ENCODE measurements around the gene SUGP2. TPM values are rescaled to one million over a fixed set of nuclear protein-coding genes. Genes with fewer than 3 reads are reported as not detected.

SUGP2 gene
- total RNA-seq, 1 donor from 2014 or later: 17.5 TPM

DNA sequence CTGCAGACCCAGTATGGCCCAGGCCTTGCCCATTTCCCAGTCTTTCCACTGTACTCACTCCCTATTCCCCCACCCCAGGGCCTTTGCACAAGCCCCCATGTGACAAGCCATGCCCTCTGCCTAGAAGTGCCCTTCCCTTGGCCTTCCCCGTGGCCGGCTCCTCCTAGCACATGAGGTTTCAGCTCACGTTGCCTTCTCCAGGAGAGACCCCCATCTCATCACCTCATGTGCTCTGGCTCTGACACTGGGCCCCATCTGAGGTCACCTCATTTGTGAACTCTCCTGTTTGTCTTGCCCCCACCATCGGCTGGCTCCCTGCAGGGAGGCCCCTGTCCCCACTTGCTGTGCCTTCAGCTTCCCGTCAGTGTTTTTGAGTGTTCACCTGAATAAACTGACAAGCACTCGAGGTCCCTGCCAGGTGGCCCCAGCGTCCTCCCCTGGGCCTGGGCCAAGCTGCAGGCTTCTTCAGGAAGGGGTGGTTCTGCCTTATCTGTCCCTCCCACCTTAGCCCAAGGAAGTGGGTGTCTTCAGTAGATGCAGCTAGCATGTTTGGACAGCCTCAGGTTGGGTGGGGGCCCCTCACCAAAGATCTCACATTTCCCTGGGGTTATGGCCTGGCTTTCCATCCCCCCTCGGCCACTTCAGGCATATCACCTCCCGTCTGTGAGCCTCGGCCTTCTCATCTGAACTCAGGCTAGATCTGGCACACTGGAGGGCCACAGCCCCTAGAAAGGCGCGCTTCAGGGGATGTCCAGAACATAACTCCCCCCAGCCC is 26.7 kb upstream of the SUGP2 start:
- DNase-seq (ENCODE audit: low read depth, low spot score): no peak

DNA sequence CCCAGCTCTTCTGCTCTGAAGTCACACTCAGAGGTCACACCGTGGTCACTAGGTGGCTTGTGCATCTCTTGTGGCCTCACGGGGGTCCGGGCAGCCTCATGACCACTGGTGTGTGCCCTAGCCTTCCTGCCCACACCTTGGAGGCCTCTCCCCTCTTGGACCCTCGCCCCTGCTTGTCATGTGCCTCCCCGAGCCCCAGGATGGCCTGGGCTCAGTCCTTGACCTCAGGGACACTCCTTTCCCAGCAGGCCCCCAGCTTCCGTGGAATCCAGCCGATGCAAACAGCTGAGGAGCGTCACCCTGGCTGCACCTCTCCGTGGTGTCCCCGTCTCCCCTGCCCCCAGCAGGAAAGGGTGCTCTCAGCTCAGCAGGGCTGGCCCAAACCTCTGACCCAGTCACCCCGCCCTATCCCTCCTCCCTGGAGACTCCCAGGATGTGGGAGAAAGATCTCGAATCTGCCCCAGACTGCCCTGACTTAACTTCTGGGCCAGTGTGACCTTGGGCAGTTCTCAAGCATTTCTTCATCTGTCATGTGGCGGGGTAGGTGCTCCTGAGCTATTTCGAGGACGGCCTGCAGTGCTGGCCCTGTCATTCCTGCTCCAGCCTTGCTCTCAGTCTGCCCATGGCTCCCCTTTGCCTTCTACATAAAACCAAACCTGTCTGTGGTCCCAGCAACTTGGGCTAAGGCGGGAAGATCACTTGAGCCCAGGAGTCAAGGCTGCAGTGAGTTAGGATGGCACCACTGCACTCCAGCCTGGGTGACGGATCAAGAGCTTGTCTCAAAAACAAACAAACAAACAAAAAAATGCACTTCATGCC is 25.9 kb upstream of the SUGP2 start:
- no peak for DNase-seq (ENCODE audit: low read depth, low spot score)

DNA sequence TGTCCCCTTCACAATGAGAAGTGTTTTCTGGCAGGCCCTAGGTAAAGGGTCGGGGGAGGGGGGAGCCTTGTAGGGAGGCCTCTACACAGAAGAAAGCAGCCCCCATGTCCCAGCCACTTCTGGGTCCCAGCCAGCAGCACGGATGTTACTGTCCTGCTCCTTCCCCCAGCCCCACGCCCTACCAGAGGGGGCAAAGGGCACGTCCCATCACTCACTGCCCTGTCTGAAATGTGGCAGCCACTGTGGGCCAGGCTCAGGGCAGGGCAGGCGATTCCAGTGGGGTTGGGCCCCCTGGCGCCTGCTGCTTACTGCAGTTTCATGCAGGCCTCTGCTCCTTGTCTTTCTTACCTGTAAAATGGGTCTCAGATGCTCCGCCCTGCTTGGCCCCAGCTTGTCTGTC is 24.4 kb upstream of the SUGP2 start:
- DNase-seq (ENCODE audit: low read depth, low spot score): no peak

DNA sequence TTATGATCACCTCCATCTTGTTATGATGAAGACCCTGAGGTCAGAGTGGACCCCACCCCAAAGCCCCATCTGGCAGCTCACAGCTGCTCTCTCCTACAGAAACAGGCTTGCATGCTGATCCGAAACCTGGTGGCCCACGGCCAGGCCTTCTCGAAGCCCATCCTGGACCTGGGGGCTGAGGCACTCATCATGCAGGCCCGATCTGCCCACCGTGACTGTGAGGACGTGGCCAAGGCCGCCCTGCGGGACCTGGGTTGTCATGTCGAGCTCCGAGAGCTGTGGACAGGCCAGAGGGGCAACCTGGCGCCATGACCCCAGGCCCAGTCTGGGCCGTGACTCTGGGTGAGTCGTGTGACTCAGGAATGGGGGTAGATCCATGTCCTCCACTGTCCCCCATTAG is 24.0 kb upstream of the SUGP2 start:
- no peak for DNase-seq (ENCODE audit: low read depth, low spot score)

DNA sequence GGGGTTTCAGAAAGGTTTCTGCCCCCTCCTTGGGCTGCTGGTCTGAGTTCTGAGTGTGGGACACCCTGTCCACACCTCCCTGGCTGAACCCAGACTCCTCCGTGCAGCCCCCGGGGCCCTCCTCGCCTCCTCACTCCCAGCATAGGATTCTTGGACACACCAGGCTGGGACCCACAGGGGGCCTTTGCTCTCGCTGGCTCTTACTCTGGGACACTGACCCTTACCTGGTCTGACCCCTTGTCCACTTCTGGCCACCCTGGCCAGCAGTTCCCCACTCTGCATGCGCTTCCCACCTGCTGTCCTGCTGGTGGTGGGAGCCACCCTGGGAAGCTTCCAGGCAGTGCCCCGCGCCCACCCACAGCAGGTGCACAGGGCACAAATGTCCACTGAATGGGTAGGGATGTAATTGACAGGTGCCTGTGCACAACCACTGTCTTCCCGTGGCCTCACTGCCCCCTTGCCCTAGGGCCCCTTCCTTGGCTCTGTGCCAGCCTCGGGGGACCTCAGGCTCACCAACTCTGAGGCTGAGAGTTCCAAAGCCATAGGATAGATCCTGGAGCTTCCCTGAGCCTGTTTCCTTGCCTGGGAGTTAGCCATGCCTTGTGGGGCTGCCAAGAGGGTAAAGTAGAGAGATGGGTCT is 23.4 kb upstream of the SUGP2 start:
- no peak for DNase-seq (ENCODE audit: low read depth, low spot score)

DNA sequence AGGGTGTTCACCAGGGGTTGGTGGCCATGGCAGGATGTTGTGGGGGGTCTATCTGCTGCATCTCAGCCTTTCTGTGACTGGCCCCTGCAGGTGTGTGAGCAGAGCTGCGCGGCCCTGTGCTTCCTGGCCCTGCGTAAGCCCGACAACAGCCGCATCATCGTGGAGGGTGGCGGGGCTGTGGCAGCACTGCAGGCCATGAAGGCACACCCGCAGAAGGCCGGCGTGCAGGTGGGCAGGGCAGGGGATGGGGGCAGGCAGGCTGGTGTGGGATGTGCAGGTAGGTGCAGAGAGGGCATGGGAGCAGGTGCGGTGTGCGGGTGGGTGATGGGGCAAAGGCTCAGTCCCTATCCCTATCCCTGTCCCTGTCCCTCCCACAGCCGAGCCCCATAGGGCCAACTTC is 22.4 kb upstream of the SUGP2 start:
- DNase-seq (ENCODE audit: low read depth, low spot score): no peak

DNA sequence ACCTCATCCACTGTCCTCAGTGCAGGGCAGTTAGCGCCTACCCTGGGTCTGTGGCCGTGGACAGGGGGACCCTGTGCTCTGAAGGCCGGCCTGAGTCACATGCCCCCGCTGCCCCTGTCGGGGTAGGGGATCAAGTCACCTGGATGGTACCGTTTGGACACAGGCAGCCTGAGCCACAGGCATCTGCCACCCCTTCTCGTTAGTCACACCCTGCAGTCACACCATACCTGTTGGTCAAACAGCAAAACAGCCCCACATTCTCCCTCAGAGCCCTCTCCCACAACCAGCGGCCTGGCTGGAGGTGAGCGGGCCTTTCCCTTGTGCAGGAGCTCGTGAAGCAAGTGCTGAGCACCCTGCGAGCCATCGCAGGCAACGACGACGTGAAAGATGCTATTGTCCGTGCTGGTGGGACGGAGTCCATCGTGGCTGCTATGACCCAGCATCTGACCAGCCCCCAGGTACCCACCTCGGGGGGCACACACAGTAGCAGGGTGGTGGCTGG is 21.7 kb upstream of the SUGP2 start:
- DNase-seq (ENCODE audit: low read depth, low spot score): no peak

DNA sequence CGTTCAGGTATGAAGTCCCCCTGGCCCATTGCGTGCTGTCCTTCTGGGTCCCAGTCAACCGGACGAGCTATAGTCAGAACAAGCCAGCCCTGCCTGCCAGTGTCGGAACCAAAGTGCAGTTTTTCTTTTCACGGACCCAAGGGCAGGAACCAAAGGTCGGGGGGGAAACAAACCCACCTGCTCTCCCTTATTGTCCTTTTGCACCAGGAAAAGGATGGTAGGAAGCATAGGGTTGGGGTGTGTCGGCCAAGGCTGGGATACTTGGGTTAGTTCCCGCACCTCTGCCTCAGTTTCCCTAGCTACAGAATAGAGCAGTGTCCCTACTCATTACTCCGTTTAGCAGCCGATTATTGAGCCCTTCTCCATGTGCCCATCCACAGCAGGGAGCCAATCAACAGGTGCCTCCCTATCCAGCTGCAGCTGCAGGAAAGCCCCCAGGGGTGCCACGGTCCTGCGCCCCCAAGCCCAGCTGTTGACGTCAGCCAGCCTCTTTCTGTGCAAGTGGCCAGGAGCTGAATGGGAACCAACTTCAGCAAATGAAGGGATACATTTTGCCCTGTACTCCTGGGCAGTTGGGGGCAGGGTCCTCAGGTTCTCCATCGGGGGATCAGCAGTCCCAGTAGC is 21.1 kb upstream of the SUGP2 start:
- no peak for DNase-seq (ENCODE audit: low read depth, low spot score)

DNA sequence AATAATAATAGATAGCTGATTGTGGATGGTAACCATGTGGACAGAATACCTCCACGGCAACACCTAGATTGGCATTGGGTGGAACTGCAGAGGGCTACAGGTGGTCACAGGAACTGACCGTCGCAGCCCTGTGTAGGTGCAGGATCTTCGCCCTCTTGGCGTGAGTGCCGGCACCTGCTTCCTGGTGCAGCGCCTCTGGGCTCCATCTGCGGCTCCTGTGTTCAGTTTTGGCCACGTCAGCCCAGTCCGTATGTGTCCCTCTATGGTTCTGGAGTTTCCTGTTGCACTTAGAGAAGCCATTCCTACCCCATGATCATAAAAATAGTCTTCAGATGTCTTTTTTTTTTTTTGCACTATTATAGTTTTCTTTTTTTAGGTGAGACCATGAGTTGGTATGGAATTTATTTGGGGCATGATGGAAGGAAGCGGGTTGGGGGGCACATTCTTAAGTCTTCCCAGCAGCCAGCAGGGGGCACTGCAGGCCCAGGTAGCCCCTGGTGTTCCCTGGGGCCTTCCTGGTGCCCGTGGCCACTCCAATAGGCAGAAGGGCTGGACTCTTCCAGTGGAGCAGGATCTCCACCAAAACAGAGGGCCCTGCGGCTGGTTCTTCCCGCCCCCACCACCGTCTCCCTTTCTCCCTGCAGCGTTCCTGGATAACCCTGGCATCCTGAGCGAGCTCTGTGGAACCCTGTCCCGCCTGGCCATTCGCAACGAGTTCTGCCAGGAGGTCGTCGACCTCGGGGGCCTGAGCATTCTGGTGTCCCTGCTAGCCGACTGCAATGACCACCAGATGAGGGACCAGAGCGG is 20.4 kb upstream of the SUGP2 start:
- DNase-seq (ENCODE audit: low read depth, low spot score): no peak

DNA sequence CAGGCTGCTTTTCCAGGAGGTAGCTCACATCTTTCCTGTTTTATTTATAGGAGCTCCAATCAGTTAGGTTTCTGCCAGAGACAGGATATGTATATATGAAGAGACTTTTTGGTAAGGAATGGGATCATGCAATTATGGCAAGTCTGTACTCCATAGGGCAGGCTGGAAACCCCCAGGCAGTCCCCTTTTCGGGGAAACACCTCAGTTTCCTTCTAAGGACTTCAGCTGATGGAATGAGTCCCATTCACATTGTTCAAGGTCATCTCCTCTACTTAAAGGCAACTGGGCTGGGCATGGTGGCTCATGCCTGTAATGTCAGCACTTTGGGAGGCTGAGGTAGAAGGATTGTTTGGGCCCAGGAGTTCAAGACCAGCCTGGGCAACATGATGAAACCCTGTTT is 19.6 kb upstream of the SUGP2 start:
- no peak for DNase-seq (ENCODE audit: low read depth, low spot score)

DNA sequence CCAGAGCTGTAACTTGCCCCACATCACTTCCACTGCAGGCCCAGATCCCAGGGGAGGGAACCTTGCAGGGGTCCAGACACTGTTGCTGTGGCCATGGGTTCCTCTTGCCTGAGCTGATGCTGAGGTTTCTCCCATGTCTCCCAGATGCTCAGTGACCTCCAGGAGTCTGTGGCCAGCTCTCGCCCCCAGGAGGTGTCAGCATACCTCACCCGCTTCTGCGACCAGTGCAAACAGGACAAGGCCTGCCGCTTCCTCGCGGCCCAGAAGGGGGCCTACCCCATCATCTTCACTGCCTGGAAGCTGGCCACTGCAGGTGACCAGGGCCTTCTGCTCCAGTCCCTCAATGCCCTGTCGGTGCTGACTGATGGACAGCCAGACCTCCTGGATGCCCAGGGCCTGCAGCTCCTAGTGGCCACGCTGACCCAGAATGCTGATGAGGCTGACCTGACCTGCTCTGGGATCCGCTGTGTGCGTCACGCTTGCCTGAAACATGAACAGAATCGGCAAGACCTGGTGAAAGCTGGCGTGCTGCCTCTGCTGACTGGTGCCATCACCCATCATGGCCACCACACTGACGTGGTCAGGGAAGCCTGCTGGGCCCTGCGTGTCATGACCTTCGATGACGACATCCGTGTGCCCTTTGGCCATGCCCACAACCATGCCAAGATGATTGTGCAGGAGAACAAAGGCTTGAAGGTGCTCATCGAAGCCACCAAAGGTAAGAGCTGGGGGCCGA is 18.3 kb upstream of the SUGP2 start:
- no peak for DNase-seq (ENCODE audit: low read depth, low spot score)

DNA sequence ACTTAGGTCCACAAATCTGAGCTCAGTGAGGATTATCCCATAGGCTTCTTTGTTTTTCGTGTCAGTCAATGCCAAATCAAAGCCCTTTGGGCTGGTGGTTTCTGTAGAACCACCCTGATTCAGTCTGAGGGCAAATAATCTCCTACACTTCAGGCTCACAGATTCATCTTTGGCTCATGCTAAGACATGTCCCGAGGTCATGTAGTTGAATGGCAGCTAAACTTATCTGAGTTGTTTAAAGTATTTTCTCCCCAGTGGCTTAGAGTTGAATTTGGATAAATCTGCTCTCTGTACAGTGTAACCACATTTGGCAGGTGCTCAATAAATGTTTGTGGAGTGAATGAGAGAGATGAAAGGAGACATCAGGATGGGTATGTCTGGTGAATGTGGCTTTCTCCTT is 17.4 kb upstream of the SUGP2 start:
- no peak for DNase-seq (ENCODE audit: low read depth, low spot score)

DNA sequence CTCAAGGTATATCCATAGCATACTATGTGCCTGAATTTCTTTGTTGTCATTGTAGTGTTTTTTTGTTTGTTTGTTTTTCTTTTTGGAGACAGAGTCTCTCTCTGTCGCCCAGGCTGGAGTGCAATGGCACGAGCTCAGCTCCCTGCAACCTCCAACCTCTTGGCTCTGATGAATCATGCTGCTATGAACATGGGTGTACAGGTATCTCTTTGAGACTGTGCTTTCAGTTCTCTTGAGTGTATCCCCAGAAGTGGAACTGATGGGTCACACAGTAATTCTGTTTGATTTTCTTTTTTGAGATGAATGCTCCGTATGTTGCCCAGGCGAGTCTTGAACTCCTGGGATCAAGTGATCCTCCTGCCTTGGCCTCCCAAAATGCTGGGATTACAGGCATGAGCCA is 16.8 kb upstream of the SUGP2 start:
- no peak for DNase-seq (ENCODE audit: low read depth, low spot score)

DNA sequence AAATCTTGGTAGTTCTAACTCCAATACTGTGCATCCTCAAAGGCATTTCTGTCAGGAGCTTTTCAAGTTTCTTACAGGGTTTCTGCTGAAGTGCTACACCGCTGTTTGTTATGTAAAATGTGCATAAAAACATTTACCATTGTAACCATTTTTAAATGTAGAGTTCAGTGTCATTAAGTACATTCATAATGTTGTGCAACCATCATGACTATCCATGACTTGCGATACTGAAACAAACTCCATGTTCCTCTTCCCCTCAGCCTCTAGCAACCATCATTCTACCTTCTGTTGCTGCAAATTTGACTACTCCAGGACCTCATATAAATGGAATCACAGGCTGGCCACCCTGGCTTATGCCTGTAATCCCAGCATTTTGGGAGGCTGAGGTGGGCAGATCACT is 16.1 kb upstream of the SUGP2 start:
- DNase-seq (ENCODE audit: low read depth, low spot score): no peak

DNA sequence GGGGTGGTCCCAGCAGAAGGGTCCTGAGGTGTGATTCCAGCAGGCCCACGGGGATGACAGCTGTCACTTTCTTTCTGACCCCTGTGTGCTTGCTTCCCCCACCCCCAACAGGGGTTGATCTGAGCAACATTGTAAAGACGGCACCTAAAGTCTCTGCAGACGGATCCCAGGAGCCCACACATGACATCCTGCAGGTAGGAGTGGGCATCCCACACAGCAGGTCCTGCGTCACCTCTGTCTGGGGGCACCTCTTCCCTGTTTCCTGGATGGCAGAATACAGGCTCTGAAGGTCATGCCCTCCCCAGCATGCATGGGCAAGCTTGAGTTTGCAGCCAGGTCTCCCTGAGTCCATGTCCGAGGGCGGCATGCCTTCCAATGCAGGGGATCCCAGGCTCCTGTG is 10.6 kb upstream of the SUGP2 start:
- no peak for DNase-seq (ENCODE audit: low read depth, low spot score)

DNA sequence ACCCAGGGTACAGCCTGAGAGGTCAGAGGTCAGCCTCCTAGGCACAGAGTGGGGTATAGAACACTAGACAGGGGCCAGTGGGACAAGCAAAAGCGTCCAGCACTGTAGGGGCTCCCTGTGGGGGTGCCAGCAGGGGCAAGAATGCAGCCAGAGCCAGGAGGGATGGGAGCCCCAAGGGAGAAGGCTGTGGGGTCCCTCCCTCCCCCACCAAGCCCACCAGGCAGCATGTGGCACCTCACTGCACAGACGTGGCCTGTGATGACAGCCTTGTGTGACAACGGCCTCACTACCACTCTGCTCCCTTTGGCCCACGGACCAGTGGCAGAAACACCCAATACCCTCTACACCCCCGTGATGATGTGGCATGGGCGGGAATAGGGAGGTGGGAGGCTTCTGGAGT is 10.2 kb upstream of the SUGP2 start:
- DNase-seq (ENCODE audit: low read depth, low spot score): no peak

DNA sequence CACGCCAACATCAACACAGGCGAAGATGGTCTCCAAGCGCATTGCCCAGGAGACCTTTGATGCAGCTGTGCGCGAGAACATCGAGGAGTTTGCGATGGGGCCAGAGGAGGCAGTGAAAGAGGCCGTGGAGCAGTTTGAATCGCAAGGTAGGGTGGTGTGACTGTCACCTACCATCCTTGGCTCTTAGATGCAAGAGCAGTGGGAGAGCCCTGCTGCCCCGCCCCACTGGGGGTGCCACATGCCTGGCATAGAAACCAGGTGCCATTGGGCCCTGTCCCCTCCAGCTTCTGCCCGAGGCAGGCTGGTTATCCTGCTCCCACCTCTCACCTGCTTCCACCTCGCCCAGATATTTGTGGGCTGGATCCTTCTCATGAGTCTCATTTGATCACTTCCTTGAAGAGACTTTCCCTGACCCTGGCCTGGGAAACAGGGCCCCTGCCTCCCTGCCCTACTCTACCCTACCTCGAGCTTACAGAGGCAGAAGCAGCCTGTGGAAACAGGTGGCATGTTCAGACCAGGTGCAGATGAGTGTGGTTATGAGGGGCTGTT is 9.5 kb upstream of the SUGP2 start:
- DNase-seq (ENCODE audit: low read depth, low spot score): no peak

DNA sequence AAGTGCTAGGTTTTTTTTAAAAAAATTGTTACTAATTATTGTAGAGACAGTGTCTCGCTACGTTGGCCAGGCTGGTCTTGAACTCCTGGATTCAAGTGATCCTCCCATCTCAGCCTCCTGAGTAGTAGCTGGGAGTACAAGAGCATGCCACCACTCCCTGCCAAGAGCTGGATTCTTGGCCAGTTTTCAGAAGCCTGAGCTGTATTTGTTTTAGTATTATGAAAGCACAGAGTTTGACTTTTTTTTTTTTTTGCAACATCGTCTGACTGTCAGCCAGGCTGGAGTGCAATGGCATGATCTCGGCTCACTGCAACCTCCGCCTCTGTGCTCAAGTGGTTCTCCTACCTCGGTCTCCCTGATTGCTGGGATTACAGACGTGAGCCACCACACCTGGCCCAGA is 7.1 kb upstream of the SUGP2 start:
- no peak for DNase-seq (ENCODE audit: low read depth, low spot score)

DNA sequence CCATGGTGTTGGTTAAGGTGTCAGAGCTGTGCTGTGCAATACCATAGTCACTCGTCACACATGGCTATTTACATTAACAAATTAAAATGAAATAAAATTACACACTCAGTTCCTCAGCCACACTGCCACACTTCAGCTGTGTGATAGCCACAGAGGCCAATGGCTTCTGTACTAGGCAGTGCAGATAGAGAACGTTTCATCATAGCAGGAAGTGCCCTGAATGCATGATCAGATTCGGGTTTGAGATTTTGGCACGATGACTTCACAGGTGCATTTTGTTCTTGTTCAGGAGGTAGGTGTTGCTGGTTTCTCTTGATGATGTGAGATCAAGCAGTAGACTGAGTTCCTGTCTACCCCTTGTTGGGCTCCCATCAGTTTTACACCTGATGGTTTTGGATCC is 6.6 kb upstream of the SUGP2 start:
- no peak for DNase-seq (ENCODE audit: low read depth, low spot score)

DNA sequence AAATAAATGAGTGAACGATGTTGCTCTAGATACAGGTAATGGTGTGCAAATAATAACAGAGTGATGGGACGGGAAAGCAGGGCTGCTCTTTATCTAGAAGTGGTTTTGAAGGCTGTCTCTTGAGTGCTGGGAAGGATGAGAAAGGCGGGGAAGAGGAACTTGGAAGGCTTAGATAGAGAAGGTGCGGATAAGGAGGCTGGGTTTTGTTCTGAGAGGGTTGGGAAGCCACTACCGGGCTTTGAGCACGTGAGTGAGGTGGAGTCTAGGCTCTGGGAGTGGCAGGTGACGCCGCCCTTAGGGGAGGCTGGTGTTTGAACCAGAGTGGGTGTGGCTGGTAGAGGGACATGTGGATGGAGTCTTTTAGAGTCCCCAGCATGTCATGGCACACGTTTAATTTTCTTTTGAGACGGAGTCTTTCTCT is 897 bp upstream of the SUGP2 start:
- no peak for DNase-seq (ENCODE audit: low read depth, low spot score)

Data from pulmonary artery endothelial cell (primary cell).